Measurements from ENCODE around the gene SPACA9. TPM values are rescaled to one million over a fixed set of nuclear protein-coding genes. Genes with fewer than 3 reads are reported as not detected.

The SPACA9 gene
- total and polyA plus RNA-seq, 10 of the 15 experiments (the other 5 are each of a cell fraction or from before 2014, with no cell fraction given), result 0.68 to 2.9 (median 1.0) TPM

- no peak for TF ChIP-seq ZNF687 (IDR thresholded peaks at IDR 0.05)
- no peak for TF ChIP-seq REST (IDR thresholded peaks at IDR 0.05; ENCODE audit: low read depth, low read length)
- no peak for TF ChIP-seq IKZF1 (conservative IDR thresholded peaks at IDR 0.05)
These were observed 25.2 kb upstream of the SPACA9 start (continued) for GRCh38 chr9:132853482-132853881.

- in situ Hi-C loops (cut with MboI) (no loop called here), intact Hi-C loops (cut with micrococcal nuclease; ENCODE audit: unreplicated experiment) (no loop called here)
- ATAC-seq, result no peak
- Histone ChIP-seq H3K4me3 (no peak overlapping the region), H3K4me1 (ENCODE audit: control insufficient read depth, insufficient read depth, low read length) (no peaks in the 10 kb centered on the region), H3K36me3 (ENCODE audit: control insufficient read depth in 2 of 2, insufficient read depth in 2 of 2, low read length in 1 of 2) (no peaks in the 10 kb centered on the region), H2AFZ (ENCODE audit: control insufficient read depth, low read depth, low read length) (no peak overlapping the region), H3K27ac (ENCODE audit: control insufficient read depth, insufficient read depth) (no peak overlapping the region), H3K79me2 (ENCODE audit: control insufficient read depth, insufficient read depth, low read length) (no peaks in the 10 kb centered on the region), H3K9me3 (replicated peaks; ENCODE audit: control insufficient read depth, insufficient read depth, low read length) (no peaks in the 10 kb centered on the region), H3K27me3 (replicated peaks in 1 of 2; ENCODE audit: control insufficient read depth in 2 of 2, insufficient read depth in 2 of 2, low read length in 1 of 2) (no peaks in the 10 kb centered on the region; a peak in 1 of 4 replicates), H4K20me1 (ENCODE audit: control insufficient read depth, insufficient read depth) (no peaks in the 10 kb centered on the region), H3K9ac (ENCODE audit: control insufficient read depth, insufficient read depth, low read length) (no peak overlapping the region), H3K4me2 (ENCODE audit: control insufficient read depth, insufficient read depth) (no peak overlapping the region)
- 6% methylated on average over 10 of the region's 10 CpGs for WGBS (ENCODE audit: insufficient coverage, insufficient replicate concordance, low lambda C conversion rate, missing lambda C conversion rate)
- no peak for DNase-seq (ENCODE audit: low read depth, low spot score)
- no peak for FAIRE-seq
- ChIA-PET POLR2A (no interaction called here), CTCF (no interaction called here), RAD21 (ENCODE audit: unreplicated experiment) (no interaction called here), SMC1A (ENCODE audit: uncharacterized antibody, unreplicated experiment) (no interaction called here)
- no TSS peak for BruUV-seq (replicated peaks)
- TF ChIP-seq BCL11A (IDR thresholded peaks at IDR 0.05; ENCODE audit: low read depth, low read length) (no peak), CBFB (IDR thresholded peaks at IDR 0.05; ENCODE audit: low read depth) (no peak), ZNF687 (IDR thresholded peaks at IDR 0.05) (no peak), USF1 (IDR thresholded peaks at IDR 0.05; ENCODE audit: borderline replicate concordance, extremely low read length, insufficient read depth, low read depth, low read length) (no peak), E2F4 (IDR thresholded peaks at IDR 0.05; ENCODE audit: low read depth, low read length) (no peak), LARP7 (IDR thresholded peaks at IDR 0.05) (no peak), PML (IDR thresholded peaks at IDR 0.05; ENCODE audit: low read length) (no peak)
These were observed 23.9 kb upstream of the SPACA9 start for GRCh38 chr9:132854832-132855231.

All from GM12878 (cell line).